ENCODE measurements around the gene ETNPPL.

The ETNPPL gene

GRCh38 chr4:108694423-108694822 lies 68.4 kb downstream of the ETNPPL start:
- DNase-seq: no peak

- no peak for DNase-seq
Measured at GRCh38 chr4:108693819-108694218, 69.0 kb downstream of the ETNPPL start.

GRCh38 chr4:108693211-108693610 lies 69.6 kb downstream of the ETNPPL start:
- DNase-seq: no peak
